Effector memory CD8-positive, alpha-beta T cell (primary cell): ENCODE results near the gene ITGAV.

Experiments used
- ATAC-seq: fragments of 150-1000 bp; cut with Tn5 transposase; replicated peaks from 2 replicates; pipeline ENCODE4 v1.10.0; 2021; ENCODE audit warnings: mild to moderate bottlenecking, moderate library complexity
- DNase-seq, 3 experiments: peaks; one replicate each; pipeline ENCODE4 v3.0.0; 2021
- H3K27ac Mint-ChIP-seq, 2 donors: one replicate each; pipeline ENCODE4 v1.8.0; 2022; ENCODE audit warnings: mild to moderate bottlenecking in 2 of 2, mixed read lengths in 2 of 2, moderate library complexity in 2 of 2
- H3K27me3 Mint-ChIP-seq, 2 donors: one replicate each; pipeline ENCODE4 v1.8.0; 2022; ENCODE audit warnings: mixed read lengths in 2 of 2
- H3K36me3 Mint-ChIP-seq: one replicate; pipeline ENCODE4 v1.8.0; 2022; ENCODE audit warnings: mild to moderate bottlenecking, moderate library complexity, mixed read lengths; ENCODE audit not compliant: insufficient read depth
- H3K4me1 Mint-ChIP-seq, 2 donors: one replicate each; pipeline ENCODE4 v1.8.0; 2022; ENCODE audit warnings: low read depth in 2 of 2, mixed read lengths in 2 of 2
- H3K4me3 Mint-ChIP-seq, 2 donors: one replicate each; pipeline ENCODE4 v1.8.0; 2022; ENCODE audit warnings: mild to moderate bottlenecking in 2 of 2, mixed read lengths in 2 of 2, moderate library complexity in 2 of 2
- H3K9me3 Mint-ChIP-seq, 2 donors: one replicate each; pipeline ENCODE4 v1.8.0; 2022; ENCODE audit warnings: mixed read lengths in 2 of 2

Gene ITGAV

DNA sequence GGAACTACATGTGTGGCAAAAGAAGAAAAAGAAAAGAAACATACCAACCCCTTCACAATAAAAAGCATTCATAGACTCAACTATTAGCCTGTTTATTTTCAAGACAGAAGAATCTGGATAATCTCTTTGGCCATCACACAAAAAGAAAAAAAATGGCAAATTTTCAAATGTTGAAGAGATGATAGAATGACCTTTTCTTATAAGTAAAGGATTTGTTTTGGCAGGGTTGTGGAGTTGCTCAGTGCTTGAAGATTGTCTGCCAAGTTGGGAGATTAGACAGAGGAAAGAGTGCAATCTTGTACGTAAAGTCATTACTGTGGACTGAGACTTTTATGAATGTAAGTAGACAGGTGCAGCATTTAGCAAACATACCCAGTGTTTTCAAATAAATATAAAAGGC, 85.5 kb downstream of the ITGAV start:
- Mint-ChIP-seq H3K36me3 (peaks cover 46% of the 10 kb centered on the region), H3K27ac (no peak overlapping the region), H3K4me3 (no peak overlapping the region), H3K4me1 (no peaks in the 10 kb centered on the region), H3K9me3 (peaks cover 0 to 2% of the 10 kb centered on the region in 2 donors), H3K27me3 (no peaks in the 10 kb centered on the region)
- ATAC-seq (no peak), DNase-seq (no peak)

DNA sequence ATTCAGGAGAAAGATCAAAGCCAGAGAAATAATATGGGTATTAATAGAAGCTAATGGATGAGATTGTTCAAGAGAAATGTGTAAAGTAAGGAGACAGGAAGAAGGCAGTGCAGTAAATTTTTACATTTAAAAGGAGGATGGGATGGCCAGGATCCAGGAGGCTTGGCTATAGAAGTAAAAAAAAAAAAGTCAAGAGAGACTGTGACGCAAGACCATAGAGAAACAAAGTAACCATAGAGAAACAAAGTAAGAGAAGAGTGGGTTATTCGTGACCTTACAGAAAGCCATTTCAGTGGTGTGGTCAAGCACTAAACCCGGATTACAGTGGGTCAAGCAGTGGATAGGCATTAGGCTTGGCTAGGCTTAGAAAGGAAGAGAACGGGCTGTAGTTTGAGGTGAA, 93.5 kb downstream of the ITGAV start:
- no peak for DNase-seq

DNA sequence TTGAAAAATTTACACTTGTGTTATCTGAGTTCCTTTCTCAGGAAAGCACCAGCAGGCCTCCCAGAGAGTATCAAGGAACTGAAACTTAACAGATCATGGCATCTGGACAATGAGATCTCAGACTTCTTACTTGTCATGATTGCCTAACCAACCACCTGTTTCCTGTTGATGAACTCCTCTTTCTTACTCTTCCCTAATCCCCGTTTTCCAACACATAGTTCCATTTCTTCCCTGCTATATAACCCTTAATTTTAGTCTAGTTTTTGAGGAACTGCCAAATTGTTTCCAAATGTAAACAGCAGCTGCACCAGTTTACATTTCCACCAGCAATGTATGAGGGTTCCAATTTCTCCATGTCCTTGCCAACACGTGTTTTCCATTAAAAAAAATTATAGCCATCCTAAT, 98.0 kb downstream of the ITGAV start:
- H3K27ac Mint-ChIP-seq = no peak overlapping the region
- H3K4me1 Mint-ChIP-seq = no peaks in the 10 kb centered on the region
- H3K27me3 Mint-ChIP-seq = peaks cover 10 to 16% of the 10 kb centered on the region in 2 donors
- H3K36me3 Mint-ChIP-seq = no peaks in the 10 kb centered on the region
- no peak for ATAC-seq
- H3K4me3 Mint-ChIP-seq = no peak overlapping the region
- no peak for DNase-seq
- H3K9me3 Mint-ChIP-seq = peaks cover 3 to 12% of the 10 kb centered on the region in 2 donors

More for the DNA sequence above, 93.5 kb downstream of the ITGAV start:
- Mint-ChIP-seq H3K36me3 (peaks cover 4% of the 10 kb centered on the region), H3K9me3 (peaks cover 3 to 12% of the 10 kb centered on the region in 2 donors), H3K4me1 (no peaks in the 10 kb centered on the region), H3K4me3 (no peak overlapping the region), H3K27me3 (no peaks in the 10 kb centered on the region), H3K27ac (no peak overlapping the region)
- ATAC-seq = no peak

DNA sequence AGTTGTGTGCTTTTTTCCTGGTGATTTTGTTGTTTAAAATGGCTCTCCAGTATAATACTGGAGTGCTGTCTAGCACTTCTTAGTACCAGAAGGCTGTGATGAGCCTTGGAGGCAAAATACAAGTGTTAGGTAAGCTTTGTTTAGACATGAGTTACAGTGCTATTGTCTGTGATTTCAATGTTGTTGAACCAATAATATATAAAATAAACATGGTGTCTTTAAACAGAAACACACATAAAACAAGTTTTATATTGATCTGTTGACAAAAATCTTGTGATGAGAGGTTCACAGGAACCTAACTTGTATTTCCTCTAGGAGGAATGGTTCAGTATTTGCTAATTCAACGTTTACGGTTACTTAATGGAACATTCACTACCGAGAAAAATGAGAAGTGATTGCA, 99.0 kb downstream of the ITGAV start:
- H3K27ac Mint-ChIP-seq = no peak overlapping the region
- H3K4me1 Mint-ChIP-seq = no peaks in the 10 kb centered on the region
- no peak overlapping the region for H3K4me3 Mint-ChIP-seq
- DNase-seq (no peak), ATAC-seq (no peak)
- H3K36me3 Mint-ChIP-seq = no peaks in the 10 kb centered on the region
- peaks cover 10 to 21% of the 10 kb centered on the region in 2 donors for H3K27me3 Mint-ChIP-seq
- peaks cover 3 to 12% of the 10 kb centered on the region in 2 donors for H3K9me3 Mint-ChIP-seq

DNA sequence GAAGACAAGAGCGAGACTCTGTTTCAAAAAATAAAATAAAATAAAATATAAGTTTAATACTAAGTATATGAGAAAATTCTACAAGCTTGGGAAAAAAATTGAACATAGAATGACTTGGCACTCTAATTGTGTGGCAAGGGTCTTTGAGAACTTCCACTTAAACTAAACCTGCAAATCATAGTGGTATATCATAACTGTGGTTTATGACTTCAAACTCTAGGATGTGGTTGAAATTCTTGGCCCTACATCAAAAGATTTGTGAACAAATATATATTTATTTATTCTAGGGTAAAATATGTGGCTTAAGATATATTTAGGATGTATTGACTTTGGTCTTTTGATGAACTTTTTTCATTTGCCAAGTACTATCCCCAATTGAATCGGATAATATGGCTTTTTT, 100.9 kb downstream of the ITGAV start:
- Mint-ChIP-seq H3K36me3 (no peaks in the 10 kb centered on the region), H3K27ac (no peak overlapping the region), H3K9me3 (peaks cover 3 to 12% of the 10 kb centered on the region in 2 donors), H3K4me1 (peaks cover 0 to 7% of the 10 kb centered on the region in 2 donors), H3K4me3 (no peak overlapping the region), H3K27me3 (peaks cover 25 to 37% of the 10 kb centered on the region in 2 donors)
- no peak for ATAC-seq
- DNase-seq = no peak

DNA sequence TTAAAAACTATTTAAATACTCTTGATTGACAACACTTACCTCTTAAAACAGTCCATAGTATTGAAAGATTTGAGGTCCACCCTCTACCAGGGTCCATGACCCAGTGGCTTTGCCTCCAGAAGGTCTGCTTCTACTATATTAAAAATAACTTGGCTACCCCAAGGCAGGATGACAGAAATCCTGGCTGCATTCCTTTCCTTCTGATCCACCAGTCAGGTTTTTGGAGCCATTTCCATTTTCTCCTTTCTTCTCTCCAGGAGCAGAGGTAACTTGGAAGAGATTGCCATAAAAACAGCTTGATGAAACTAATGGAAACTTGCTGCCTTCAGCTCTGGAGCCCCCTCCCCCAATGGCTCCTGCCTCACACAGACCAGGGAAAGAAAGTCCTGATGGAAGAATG, 101.4 kb downstream of the ITGAV start:
- H3K36me3 Mint-ChIP-seq = no peaks in the 10 kb centered on the region
- peaks cover 25 to 38% of the 10 kb centered on the region in 2 donors for H3K27me3 Mint-ChIP-seq
- ATAC-seq (no peak), DNase-seq (no peak)
- H3K4me3 Mint-ChIP-seq = no peak overlapping the region
- H3K27ac Mint-ChIP-seq = no peak overlapping the region
- peaks cover 0 to 7% of the 10 kb centered on the region in 2 donors for H3K4me1 Mint-ChIP-seq
- H3K9me3 Mint-ChIP-seq = peaks cover 3 to 12% of the 10 kb centered on the region in 2 donors

DNA sequence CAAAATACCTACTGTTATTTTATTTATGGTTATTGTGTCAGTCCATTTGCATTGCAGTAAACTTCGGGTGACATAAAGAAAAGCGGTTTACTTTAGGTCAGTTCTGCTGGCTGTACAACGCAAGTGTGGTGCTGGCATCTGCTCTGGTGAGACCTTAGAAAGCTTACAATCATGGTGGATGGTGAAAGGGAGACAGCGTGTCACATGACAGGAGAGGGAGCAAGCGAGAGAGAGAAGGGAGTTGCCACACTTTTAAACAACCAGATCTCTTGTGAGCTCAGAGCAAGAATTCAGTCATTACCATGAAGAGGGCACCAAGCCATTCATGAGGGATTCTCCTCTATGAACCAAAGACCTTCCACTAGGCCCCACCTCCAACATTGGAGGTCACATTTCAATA, 102.0 kb downstream of the ITGAV start:
- peaks cover 25 to 45% of the 10 kb centered on the region in 2 donors for H3K27me3 Mint-ChIP-seq

DNA sequence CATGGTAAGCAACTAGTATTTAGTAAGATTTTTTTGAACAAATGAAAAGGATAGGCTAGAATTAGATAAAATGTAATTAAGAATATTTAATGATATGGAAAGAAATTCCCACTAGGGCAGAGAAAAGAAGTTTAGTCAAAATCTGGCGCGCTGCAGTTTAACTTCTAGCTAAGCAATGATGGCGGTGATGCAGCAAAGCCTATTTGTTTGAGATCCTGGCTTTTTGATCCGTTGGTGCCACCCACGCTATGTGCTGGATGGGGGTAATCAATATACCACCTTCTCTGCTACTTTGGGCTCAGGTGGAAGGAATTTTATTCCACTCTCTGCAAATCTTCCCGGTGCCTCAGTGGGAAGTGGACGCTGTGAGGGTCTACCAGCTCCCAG, 103.6 kb downstream of the ITGAV start:
- DNase-seq (no peak), ATAC-seq (no peak)
- Mint-ChIP-seq H3K4me1 (peaks cover 0 to 7% of the 10 kb centered on the region in 2 donors), H3K27me3 (peaks cover 26 to 46% of the 10 kb centered on the region in 2 donors), H3K4me3 (peak overlapping the region; percentile 74 to 77), H3K9me3 (no peaks in the 10 kb centered on the region), H3K27ac (no peak overlapping the region), H3K36me3 (no peaks in the 10 kb centered on the region)

More for the DNA sequence above, 102.0 kb downstream of the ITGAV start:
- no peak for ATAC-seq
- Mint-ChIP-seq H3K4me1 (peaks cover 0 to 7% of the 10 kb centered on the region in 2 donors), H3K9me3 (peaks cover 3 to 12% of the 10 kb centered on the region in 2 donors), H3K4me3 (no peak overlapping the region), H3K36me3 (no peaks in the 10 kb centered on the region), H3K27ac (no peak overlapping the region)
- no peak for DNase-seq

DNA sequence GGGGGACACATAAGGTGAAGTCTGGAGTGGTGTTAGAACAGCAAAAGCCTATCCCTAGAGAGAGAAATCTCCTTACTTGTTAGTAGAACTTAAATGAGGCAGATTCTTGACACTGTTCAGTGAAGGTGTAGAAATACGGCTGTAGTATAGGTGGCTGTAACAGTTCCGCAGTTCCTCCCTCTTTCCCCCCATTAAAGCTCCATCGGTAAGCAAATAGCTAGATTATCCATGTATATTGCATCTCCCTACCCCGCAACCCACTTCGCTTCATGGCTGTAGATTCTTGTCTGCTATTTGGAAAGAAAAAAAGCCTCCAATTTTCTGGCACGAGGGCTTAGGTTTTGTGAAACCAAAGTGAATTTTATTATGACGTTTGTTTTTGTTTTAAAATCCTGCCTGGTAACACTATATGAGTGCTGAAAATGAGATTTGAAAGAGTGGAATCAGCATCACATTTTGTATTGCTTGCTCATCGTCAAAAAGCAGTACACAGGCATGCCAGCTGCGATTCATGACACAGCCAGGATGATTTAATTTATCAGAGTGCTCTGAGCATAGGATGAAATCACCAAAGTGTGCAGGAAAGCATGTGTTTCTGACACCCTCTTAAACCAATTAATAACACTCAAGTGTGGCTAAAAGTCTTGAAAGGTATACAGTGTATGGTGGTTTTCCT, 105.4 kb downstream of the ITGAV start:
- no peak for DNase-seq
- no peak overlapping the region for H3K27ac Mint-ChIP-seq
- no peaks in the 10 kb centered on the region for H3K36me3 Mint-ChIP-seq
- H3K9me3 Mint-ChIP-seq = no peaks in the 10 kb centered on the region
- no peak for ATAC-seq
- H3K27me3 Mint-ChIP-seq = peaks cover 42 to 47% of the 10 kb centered on the region in 2 donors
- peak overlapping the region; percentile 8 to 77 for H3K4me3 Mint-ChIP-seq
- H3K4me1 Mint-ChIP-seq = peaks cover 0 to 7% of the 10 kb centered on the region in 2 donors

DNA sequence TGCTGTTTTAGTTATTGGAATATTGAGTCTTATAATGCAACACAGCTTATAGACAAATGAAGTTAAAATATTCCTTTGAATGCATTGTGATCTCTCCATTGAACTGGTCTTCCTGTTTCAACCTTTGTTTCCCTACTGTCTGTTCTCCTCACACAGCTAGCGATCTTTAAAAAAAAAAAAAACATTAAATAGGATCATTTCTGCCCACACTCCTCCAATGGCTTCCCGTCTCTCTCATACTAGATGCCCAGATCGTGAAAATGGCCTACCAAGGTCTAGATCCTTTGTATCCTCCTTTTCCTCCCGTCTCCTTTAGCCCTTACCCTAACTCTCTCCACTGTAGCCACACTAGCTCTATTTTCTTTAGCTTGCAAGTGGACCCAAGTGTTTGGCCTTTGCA, 106.4 kb downstream of the ITGAV start:
- H3K27ac Mint-ChIP-seq = no peak overlapping the region

DNA sequence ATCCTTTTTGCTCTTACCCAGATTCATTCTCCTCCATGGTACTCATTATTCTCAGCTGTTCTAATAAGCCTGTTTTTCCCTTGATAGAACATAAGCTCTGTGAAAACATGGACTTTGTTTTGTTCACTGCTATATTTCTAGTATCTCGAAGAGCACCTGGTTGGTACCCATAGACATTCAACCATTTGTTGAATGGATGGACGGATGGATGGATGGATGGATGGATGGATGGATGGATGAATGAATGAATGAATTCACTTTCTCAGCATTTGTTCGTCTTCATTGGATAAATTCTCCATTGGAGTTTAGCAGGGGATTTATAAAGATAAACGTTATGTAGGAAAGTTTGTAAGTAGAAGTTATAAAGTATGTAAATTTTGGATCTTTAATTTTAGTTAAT, 106.9 kb downstream of the ITGAV start:
- Mint-ChIP-seq H3K9me3 (no peaks in the 10 kb centered on the region), H3K4me1 (peaks cover 0 to 7% of the 10 kb centered on the region in 2 donors), H3K27me3 (peaks cover 38 to 52% of the 10 kb centered on the region in 2 donors), H3K27ac (no peak overlapping the region), H3K4me3 (no peak overlapping the region), H3K36me3 (no peaks in the 10 kb centered on the region)
- DNase-seq (no peak), ATAC-seq (no peak)

More for the DNA sequence above, 106.4 kb downstream of the ITGAV start:
- ATAC-seq (no peak), DNase-seq (no peak)
- Mint-ChIP-seq H3K36me3 (no peaks in the 10 kb centered on the region), H3K9me3 (no peaks in the 10 kb centered on the region), H3K27me3 (peaks cover 42 to 50% of the 10 kb centered on the region in 2 donors), H3K4me1 (peaks cover 0 to 7% of the 10 kb centered on the region in 2 donors), H3K4me3 (no peak overlapping the region)

DNA sequence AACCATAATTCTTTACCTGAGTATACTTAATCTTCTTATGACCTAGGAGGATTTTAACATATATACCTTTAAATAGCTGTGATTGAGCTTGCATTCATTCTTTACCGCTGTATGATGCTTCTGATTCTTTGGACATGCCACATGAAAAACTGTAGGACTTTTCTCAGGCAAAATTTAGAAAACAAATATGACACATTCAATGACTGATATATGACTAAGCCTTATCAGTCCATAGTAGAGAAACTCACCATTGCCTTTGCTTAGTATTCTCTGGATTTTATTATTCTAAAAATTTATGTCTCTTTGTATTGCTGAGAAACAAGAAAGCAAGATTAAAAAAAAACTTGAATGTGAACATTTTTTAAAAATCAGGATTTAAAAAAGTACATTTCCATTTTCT, 107.7 kb downstream of the ITGAV start:
- H3K9me3 Mint-ChIP-seq = no peaks in the 10 kb centered on the region
- peaks cover 0 to 7% of the 10 kb centered on the region in 2 donors for H3K4me1 Mint-ChIP-seq
- H3K36me3 Mint-ChIP-seq = no peaks in the 10 kb centered on the region
- no peak for DNase-seq
- no peak overlapping the region for H3K4me3 Mint-ChIP-seq
- H3K27me3 Mint-ChIP-seq = peaks cover 32 to 51% of the 10 kb centered on the region in 2 donors
- ATAC-seq = no peak
- H3K27ac Mint-ChIP-seq = no peak overlapping the region

DNA sequence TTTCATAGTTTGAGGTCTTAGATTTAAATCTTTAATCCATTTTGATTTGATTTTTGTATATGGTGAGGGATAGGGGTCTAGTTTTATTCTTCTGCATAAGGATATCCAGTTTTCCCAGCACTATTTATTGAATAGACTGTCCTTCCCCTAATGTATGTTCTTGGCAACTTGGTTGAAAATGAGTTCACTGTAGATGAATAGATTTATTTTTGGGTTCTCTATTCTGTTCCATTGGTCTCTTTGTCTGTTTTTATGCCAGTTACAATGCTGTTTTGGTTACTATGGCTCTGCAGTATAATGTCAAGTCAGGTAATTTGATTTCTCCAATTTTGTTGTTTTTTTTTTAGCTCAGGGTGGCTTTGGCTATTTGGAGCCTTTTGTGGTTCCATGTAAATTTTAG, 109.9 kb downstream of the ITGAV start:
- Mint-ChIP-seq H3K36me3 (no peaks in the 10 kb centered on the region), H3K4me1 (no peaks in the 10 kb centered on the region), H3K27me3 (peaks cover 25 to 37% of the 10 kb centered on the region in 2 donors), H3K27ac (no peak overlapping the region), H3K9me3 (no peaks in the 10 kb centered on the region), H3K4me3 (no peak overlapping the region)
- DNase-seq (no peak), ATAC-seq (no peak)

DNA sequence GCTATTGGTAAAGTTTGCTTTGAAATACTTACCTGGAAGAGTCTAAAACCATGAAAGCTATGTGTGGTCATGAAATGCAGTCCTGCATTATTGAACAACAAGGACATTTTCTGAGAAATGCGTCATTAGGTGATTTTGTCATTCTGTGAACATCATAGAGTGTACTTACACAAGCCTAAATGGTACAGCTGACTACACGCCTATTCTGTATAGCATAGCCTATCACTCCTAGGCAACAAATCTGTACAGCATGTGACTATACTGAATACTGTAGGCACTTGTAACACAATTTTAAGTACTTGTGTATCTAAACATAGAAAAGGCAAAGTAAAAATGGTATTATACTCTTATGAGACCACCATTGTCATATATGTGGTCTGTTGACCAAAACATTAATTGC, 112.2 kb downstream of the ITGAV start:
- Mint-ChIP-seq H3K4me1 (no peaks in the 10 kb centered on the region), H3K9me3 (no peaks in the 10 kb centered on the region), H3K4me3 (no peak overlapping the region), H3K36me3 (no peaks in the 10 kb centered on the region), H3K27me3 (peaks cover 18% of the 10 kb centered on the region in 2 donors), H3K27ac (no peak overlapping the region)
- DNase-seq (no peak), ATAC-seq (no peak)
